ENCODE measurements around the gene TCF7L1.
A peak's percentile ranks its signal among the peaks of the same experiment; 100 is the strongest.

Gene TCF7L1

DNA sequence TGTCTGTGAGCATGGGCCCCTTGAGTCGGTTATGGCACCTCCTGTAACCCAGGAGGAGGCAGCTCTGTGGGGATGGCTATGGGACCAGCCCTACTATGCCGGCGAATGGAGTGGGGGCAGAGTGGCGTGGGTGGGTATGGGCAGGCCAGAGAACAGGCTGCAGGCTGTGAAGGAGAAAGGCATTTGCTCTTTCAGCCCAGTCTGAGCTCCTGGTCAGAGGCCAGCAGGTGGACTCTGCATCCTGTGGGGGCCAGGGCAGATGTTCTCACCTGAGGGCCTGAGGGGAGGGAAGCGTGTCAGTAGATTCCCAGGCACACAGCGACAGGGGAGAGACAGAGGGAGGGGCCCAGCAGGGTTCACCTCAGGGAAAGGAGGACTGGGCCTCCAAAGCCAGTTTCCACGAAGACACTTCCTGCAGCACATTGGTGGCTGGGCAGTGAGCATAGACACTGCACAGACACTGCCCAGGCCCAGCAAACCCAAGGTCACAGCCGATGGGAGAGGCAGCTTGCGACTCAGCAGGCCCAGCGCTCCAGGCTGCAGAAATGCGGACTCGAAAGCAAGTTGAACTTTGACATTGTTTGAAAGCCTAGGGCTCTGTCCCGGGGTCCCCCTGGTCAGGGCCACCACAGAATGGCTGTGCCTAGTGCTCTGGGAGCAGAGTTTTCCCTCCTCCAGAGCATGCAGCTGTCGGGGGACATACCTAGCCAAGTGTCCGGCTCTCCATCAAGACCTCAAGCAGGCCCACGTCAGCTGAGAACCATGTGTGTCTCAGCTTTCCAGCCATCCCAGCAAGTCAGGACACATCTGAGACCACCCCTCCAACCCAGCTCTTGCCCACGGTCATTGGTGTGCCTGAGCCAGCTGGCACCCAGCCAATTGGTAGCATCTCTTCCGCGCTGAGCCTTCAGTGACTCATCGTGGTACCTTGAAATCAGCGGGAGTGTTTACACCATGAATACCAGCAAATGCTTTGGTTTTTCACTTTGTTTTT is 140.8 kb downstream of the TCF7L1 start:
- TF ChIP-seq CTCF (IDR thresholded peaks at IDR 0.05): no peak
- Histone ChIP-seq H3K27ac (peak overlapping the region in 1 of 2 donors; percentile 36), H3K4me3 (no peak overlapping the region)
- DNase-seq (ENCODE audit: low spot score): no peak

DNA sequence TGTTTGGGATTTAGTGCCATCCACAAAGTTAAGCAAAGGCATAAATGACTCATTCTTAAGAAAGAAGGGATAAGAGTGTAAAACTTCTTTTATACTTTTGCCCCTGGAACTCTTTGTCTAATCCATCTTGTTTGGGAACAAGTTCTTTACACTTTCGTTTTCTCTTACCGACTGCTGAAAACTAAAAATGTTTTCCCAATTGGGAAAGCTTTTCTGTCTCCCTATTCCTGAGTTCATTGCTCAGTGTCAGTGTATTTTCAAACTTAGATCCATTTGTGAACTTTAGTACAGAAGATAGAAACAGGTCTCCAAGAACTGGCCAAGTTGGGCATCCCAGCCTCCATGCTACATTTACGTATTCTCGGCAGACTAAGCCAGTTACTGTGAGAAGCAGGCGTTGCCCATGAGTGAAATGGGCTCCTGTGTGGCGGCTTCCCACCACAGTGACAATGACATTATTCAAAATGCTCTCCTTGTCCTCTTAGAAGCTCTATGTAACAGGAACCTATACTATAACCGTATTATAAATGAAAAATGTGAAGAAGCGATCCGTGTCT is 142.9 kb downstream of the TCF7L1 start:
- no peak for DNase-seq (ENCODE audit: low spot score)
- H3K4me3 ChIP-seq: peak overlapping the region; percentile 59
- H3K27ac ChIP-seq: peak overlapping the region; percentile 52 to 72
- TF ChIP-seq CTCF (IDR thresholded peaks at IDR 0.05): no peak

DNA sequence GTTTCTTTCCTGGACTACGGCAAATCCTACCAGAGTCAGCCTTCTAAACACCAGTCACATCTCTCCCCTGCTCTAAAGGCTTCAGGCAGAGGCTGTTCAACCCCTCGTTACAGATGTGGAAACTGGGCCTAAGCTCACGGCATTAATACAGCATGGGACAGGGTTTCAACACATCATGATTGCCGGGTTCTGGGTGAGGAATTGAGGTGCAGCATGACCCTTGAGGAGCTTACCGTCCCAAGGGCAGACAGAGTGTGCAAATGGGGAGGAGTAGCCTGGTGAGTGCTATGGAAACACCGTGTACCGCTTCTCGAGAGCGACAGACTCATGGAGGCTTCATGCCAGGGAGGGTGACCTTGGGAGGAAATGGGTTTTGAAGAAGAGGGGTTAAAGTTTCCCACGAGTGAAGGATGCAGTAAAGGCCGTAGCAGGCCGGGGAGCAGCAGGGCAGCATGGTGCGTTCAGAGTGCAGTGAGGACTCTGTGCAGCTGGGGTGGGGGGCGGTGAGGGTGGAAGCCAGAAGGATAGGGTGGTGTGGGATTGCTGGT is 143.5 kb downstream of the TCF7L1 start:
- H3K4me3 ChIP-seq: peak overlapping the region; percentile 59
- peak overlapping the region; percentile 52 to 72 for H3K27ac ChIP-seq
- TF ChIP-seq CTCF (IDR thresholded peaks at IDR 0.05): no peak
- no peak for DNase-seq (ENCODE audit: low spot score)

DNA sequence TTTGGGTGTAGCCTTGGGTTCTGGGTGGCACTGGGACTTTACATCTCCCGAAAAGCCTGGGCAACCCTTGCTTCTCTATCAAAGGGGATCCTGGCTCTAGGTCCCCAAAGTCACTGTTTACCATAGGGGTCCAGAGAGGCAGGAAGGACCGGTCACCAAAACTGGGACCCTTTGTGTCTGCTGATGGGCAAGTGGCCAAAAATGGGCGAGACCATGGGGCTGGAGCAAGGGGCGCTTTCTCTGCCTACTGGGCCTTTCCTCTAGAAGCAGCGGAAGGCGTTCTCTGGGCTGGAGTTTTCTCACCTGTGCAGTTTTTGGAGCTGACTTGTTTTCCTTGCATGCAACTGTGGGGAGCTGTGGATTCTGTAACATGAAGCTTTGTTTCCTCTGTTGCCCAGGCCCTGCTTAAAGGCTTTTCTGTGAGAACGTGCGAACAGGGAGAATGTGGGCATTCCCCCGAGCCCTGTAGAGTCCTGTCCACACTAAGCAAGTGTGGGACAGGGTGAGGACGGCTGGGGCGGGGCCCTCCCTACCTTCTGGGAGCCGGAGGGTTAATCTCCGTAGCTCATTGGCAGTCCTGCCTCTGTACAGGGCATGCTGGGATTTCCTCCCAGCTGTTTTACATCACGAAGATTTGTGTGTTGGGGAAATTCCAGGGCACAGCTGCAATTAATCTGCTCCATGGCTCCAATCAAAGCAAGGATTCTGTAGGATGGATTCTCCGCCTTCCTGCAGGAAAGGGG is 144.4 kb downstream of the TCF7L1 start:
- no peak for DNase-seq (ENCODE audit: low spot score)
- TF ChIP-seq CTCF (IDR thresholded peaks at IDR 0.05): no peak
- H3K4me3 ChIP-seq: peak overlapping the region; percentile 53
- peak overlapping the region; percentile 29 to 72 for H3K27ac ChIP-seq

DNA sequence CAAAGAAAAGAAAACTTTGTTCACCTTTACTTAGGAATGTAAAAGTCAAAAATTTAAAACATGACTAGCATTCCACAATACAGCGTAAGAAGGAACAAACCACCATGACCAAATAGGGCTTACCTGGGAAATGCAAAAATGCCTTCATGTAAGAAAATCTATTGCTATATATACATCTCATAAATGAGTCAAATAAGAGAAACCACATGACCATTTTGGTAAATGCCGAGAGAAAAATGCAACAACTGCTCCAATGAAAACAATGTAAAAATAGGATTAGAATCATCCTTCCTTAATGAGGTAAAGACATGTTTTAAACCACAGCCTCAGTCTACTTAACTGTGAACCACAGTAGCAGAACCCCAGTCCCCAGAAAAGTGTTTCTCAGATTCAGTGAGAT is 145.2 kb downstream of the TCF7L1 start:
- no peak for TF ChIP-seq CTCF (IDR thresholded peaks at IDR 0.05)
- DNase-seq (ENCODE audit: low spot score): no peak
- Histone ChIP-seq H3K27ac (peak overlapping the region; percentile 6 to 72), H3K4me3 (no peak overlapping the region)

DNA sequence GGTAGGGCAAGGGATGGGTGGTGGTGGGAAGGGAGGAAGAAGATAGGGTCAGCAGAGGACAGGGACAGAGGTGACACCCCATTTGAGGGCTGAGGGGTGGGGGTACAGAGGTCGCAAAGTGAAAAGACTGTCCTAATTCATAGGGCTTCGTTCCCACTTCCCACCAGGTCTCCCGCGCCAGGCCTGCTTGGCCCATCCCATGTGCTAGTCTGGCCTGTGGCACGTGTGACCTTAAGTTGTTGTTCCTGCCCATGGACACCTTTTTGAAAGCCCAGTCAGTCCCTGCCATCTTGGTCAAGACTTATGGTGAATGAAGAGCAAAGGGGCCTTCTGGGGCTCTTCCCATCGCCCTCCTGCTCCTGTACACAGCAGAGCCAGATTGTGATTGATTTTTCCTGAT is 148.4 kb downstream of the TCF7L1 start:
- H3K4me3 ChIP-seq: no peak overlapping the region
- H3K27ac ChIP-seq: no peak overlapping the region
- DNase-seq (ENCODE audit: low spot score): no peak
- TF ChIP-seq CTCF (IDR thresholded peaks at IDR 0.05): no peak

All from coronary artery (tissue), 2 donors.